ENCODE data around the gene CCDC70. TPM values are rescaled to one million over a fixed set of nuclear protein-coding genes. Genes with fewer than 3 reads are reported as not detected.
"Not testable (repeated sequence)": the region's sequence is repeated elsewhere in the genome, so short reads cannot be mapped to it uniquely, and the experiment has no call there.

Gene CCDC70
- total RNA-seq, 1 experiment from 2014 or later: not detected

GRCh38 chr13:51900471-51900870 lies 38.7 kb downstream of the CCDC70 start:
- DNase-seq (ENCODE audit: extremely low read depth, low read depth): no peak

- no peak for DNase-seq (ENCODE audit: extremely low read depth, low read depth)
These were observed 41.0 kb downstream of the CCDC70 start for GRCh38 chr13:51902776-51903175.

GRCh38 chr13:51905787-51906186 lies 44.0 kb downstream of the CCDC70 start:
- DNase-seq (ENCODE audit: extremely low read depth, low read depth): no peak

GRCh38 chr13:51906581-51906980 lies 44.8 kb downstream of the CCDC70 start:
- DNase-seq (ENCODE audit: extremely low read depth, low read depth): no peak

GRCh38 chr13:51907040-51907732 lies 45.4 kb downstream of the CCDC70 start:
- no peak for DNase-seq (ENCODE audit: extremely low read depth, low read depth)

GRCh38 chr13:51909265-51909664 lies 47.5 kb downstream of the CCDC70 start:
- not testable (repeated sequence) for DNase-seq (ENCODE audit: extremely low read depth, low read depth)

GRCh38 chr13:51910508-51910907 lies 48.7 kb downstream of the CCDC70 start:
- DNase-seq (ENCODE audit: extremely low read depth, low read depth): no peak

- DNase-seq (ENCODE audit: extremely low read depth, low read depth): no peak
These were observed 50.3 kb downstream of the CCDC70 start for GRCh38 chr13:51912091-51912490.

- no peak for DNase-seq (ENCODE audit: extremely low read depth, low read depth)
These were observed 50.9 kb downstream of the CCDC70 start for GRCh38 chr13:51912511-51913225.

- no peak for DNase-seq (ENCODE audit: extremely low read depth, low read depth)
These were observed 51.8 kb downstream of the CCDC70 start for GRCh38 chr13:51913421-51914136.

GRCh38 chr13:51914137-51914493 lies 52.3 kb downstream of the CCDC70 start:
- DNase-seq (ENCODE audit: extremely low read depth, low read depth): no peak

Other genes starting within 250 kb of the CCDC70 start
- gene DHRS12, start 57.8 kb upstream of the CCDC70 start, total RNA-seq (2014; rRNA removed; shearing (Covaris generic)): 3.6 and 5.9 TPM in 2 replicates
- not detected in 2 replicates for gene TMEM272, start 16.8 kb upstream of the CCDC70 start, total RNA-seq (2014; rRNA removed; shearing (Covaris generic))
- 2.0 and 2.1 TPM in 2 replicates for gene ATP7B, start 149.5 kb downstream of the CCDC70 start, total RNA-seq (2014; rRNA removed; shearing (Covaris generic))
- gene ALG11, start 150.4 kb downstream of the CCDC70 start, total RNA-seq (2014; rRNA removed; shearing (Covaris generic)): 6.4 and 10.3 TPM in 2 replicates
- 8.4 and 8.8 TPM in 2 replicates for gene UTP14C, start 162.7 kb downstream of the CCDC70 start, total RNA-seq (2014; rRNA removed; shearing (Covaris generic))

Measured in NCI-H460 (cell line).